ENCODE data around the gene PDE7B.
"Not testable (repeated sequence)": the region's sequence is repeated elsewhere in the genome, so short reads cannot be mapped to it uniquely, and the experiment has no call there.

The PDE7B gene

DNA sequence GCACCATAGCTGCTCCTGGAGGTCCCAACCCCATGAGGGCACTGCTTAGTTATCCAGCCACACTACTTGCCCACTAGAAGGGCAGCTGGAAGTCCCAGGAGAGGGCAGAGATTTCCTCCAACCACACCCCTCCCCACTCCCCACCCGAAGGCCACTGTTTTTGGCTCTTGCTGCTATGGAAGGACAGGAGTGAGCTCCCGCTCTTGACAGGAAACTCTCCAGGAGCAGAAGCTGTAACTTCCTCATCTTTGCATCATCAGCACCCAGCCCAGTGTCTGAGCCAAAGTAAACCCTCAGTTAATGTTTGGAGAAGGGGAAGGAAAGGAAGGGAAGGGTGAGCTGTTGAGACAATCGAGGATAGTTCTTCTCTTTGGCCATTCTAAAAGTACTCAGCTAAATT lies 277.9 kb downstream of the PDE7B start:
- H3K27ac ChIP-seq (ENCODE audit: insufficient read depth, low read depth, low read length, poor library complexity, severe bottlenecking): no peak overlapping the region
- H3K36me3 ChIP-seq (ENCODE audit: control insufficient read depth, insufficient read depth, low read length): no peaks in the 10 kb centered on the region
- H3K4me1 ChIP-seq (ENCODE audit: control insufficient read depth, insufficient read depth, low read length): no peaks in the 10 kb centered on the region
- H3K27me3 ChIP-seq (ENCODE audit: control insufficient read depth, insufficient read depth, low read length, poor library complexity, severe bottlenecking): no peaks in the 10 kb centered on the region
- 92 to 95% methylated on average over 2 to 3 of the region's 3 CpGs for WGBS, 2 experiments
- no peak overlapping the region for H3K4me3 ChIP-seq (ENCODE audit: insufficient read depth, low read depth, low read length)
- H3K9me3 ChIP-seq (ENCODE audit: control insufficient read depth, low read length): no peaks in the 10 kb centered on the region

DNA sequence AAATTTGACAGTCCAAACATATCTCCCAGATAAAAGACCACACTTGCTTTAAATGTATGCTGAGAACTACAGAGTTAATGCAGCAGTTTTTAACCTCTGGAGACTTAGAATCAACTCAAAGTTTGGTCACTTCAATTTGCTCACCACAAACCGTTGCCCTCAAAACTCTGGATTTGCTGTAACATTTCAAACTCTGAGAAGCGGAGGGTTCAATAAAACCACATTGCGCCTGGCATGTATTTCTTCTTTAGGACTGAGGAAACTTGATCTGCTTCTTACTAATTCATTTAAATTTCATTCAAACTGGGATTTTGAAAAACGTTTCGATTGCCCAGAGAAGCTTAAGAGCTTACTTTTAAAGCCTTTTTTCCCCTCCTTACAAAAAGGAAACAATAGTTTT lies 282.8 kb downstream of the PDE7B start:
- WGBS, 2 experiments: 87 to 93% methylated on average over 5 of the region's 5 CpGs
- H3K4me3 ChIP-seq (ENCODE audit: insufficient read depth, low read depth, low read length): no peak overlapping the region
- H3K36me3 ChIP-seq (ENCODE audit: control insufficient read depth, insufficient read depth, low read length): no peaks in the 10 kb centered on the region
- no peaks in the 10 kb centered on the region for H3K9me3 ChIP-seq (ENCODE audit: control insufficient read depth, low read length)
- no peak overlapping the region for H3K27ac ChIP-seq (ENCODE audit: insufficient read depth, low read depth, low read length, poor library complexity, severe bottlenecking)
- H3K4me1 ChIP-seq (ENCODE audit: control insufficient read depth, insufficient read depth, low read length): no peaks in the 10 kb centered on the region
- H3K27me3 ChIP-seq (ENCODE audit: control insufficient read depth, insufficient read depth, low read length, poor library complexity, severe bottlenecking): no peaks in the 10 kb centered on the region

DNA sequence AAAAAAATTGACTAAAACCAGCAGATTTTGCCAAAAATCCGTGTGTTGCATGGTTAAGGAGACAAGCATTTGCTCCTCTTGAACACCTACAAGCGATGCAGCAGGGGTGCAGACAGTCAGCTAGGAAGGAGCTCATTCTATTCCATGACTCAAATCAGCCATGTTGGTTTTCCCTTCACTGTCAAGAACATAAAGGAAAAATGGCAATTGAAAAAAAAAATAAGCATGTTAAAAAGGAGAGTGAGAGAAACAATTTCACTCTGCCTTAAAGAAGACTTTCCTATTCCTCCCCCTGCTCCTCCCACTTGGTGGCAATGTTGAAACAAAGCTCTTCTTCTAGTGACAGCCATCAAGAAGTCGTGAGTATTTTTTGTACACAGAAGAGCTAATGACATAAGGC lies 283.2 kb downstream of the PDE7B start:
- 81 to 85% methylated on average over 3 of the region's 3 CpGs for WGBS, 2 experiments
- Histone ChIP-seq H3K27ac (ENCODE audit: insufficient read depth, low read depth, low read length, poor library complexity, severe bottlenecking) (no peak overlapping the region), H3K9me3 (ENCODE audit: control insufficient read depth, low read length) (no peaks in the 10 kb centered on the region), H3K27me3 (ENCODE audit: control insufficient read depth, insufficient read depth, low read length, poor library complexity, severe bottlenecking) (no peaks in the 10 kb centered on the region), H3K36me3 (ENCODE audit: control insufficient read depth, insufficient read depth, low read length) (no peaks in the 10 kb centered on the region), H3K4me3 (ENCODE audit: insufficient read depth, low read depth, low read length) (no peak overlapping the region), H3K4me1 (ENCODE audit: control insufficient read depth, insufficient read depth, low read length) (no peaks in the 10 kb centered on the region)

DNA sequence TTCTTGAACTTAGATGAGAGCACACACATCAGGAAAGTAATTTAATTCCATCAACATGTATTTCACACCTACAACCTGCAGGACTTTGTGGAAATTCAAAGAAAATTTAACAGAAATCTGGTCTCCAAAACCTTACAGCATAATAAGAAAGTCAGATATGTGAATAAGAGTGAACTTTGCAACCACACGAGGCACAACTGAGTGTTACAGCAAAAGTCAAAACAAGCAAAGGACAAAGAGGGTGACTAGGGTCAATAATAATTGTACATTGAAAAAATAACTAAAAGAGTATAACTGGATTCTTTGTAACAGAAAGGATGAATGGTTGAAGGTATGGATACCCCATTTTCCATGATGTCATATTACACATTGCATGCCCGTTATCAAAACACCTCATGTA lies 284.8 kb downstream of the PDE7B start:
- H3K36me3 ChIP-seq (ENCODE audit: control insufficient read depth, insufficient read depth, low read length): no peaks in the 10 kb centered on the region
- no peaks in the 10 kb centered on the region for H3K27me3 ChIP-seq (ENCODE audit: control insufficient read depth, insufficient read depth, low read length, poor library complexity, severe bottlenecking)
- no peaks in the 10 kb centered on the region for H3K9me3 ChIP-seq (ENCODE audit: control insufficient read depth, low read length)
- H3K4me3 ChIP-seq (ENCODE audit: insufficient read depth, low read depth, low read length): no peak overlapping the region
- 83 to 100% methylated on average over 1 of the region's 2 CpGs for WGBS, 2 experiments
- no peak overlapping the region for H3K27ac ChIP-seq (ENCODE audit: insufficient read depth, low read depth, low read length, poor library complexity, severe bottlenecking)
- H3K4me1 ChIP-seq (ENCODE audit: control insufficient read depth, insufficient read depth, low read length): no peaks in the 10 kb centered on the region

DNA sequence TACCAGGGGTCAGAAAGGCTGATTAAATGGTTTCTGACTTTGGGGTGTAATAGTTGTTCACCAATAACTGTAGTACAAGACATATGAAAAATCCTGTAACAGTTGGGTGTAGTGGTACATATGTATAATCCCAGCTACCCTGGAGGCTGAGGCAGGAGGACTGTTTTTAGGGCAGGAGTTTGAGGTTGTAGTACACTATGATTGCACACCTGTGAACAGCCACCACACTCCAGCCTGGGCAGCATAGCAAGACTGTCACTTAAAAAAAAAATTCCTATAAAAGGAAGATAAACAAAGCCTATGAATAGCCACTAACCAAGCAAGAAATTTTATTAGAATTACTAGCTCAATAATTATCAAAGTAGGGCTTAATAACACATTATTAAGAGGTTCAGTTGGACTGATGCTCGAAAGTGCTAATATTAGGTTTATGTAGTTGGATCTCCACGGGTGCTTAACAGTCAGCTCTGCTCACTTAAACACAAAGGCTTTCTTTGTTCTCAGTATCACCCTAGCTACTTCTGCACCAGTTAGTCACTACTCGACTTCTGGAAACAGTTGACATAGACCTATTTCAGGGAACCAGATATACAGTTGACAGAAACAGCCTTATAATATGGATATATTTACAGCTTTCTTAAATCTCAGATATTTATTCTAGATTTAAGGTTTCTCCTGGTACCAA lies 285.6 kb downstream of the PDE7B start:
- Histone ChIP-seq H3K4me1 (ENCODE audit: control insufficient read depth, insufficient read depth, low read length) (no peaks in the 10 kb centered on the region), H3K27me3 (ENCODE audit: control insufficient read depth, insufficient read depth, low read length, poor library complexity, severe bottlenecking) (no peaks in the 10 kb centered on the region), H3K27ac (ENCODE audit: insufficient read depth, low read depth, low read length, poor library complexity, severe bottlenecking) (no peak overlapping the region), H3K4me3 (ENCODE audit: insufficient read depth, low read depth, low read length) (no peak overlapping the region), H3K9me3 (ENCODE audit: control insufficient read depth, low read length) (no peaks in the 10 kb centered on the region), H3K36me3 (ENCODE audit: control insufficient read depth, insufficient read depth, low read length) (no peaks in the 10 kb centered on the region)
- 62 to 87% methylated on average over 2 to 3 of the region's 3 CpGs for WGBS, 2 experiments

DNA sequence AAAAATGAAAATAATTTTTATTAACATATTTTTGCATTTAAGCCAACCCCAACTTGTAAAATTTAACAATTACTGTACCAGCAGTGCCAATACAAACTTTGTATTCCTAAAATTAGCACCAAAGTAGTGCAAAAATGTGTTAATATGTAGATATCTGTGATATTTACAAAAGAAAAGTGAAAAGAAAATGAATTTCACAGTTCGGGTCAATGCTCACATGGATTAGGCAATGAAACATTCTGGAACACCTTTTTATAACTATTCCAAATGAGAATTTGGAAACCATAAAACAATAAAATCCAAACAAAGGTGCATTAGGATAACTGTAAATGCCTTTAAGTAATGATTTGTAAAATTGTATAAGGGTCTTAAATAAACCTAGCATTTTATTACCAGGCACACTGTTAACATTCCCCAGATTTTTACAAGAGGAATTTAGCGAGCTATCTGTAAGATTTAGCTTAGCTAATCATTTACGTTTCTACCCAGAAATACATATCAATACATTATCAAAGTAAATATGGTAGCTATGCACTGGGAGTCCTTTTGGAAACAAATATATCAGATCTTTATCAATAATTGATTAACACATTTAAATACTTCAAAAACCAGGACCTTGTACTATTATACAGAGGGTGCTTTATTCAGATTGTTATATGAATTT lies 286.4 kb downstream of the PDE7B start:
- Histone ChIP-seq H3K36me3 (ENCODE audit: control insufficient read depth, insufficient read depth, low read length) (no peaks in the 10 kb centered on the region), H3K27me3 (ENCODE audit: control insufficient read depth, insufficient read depth, low read length, poor library complexity, severe bottlenecking) (no peaks in the 10 kb centered on the region), H3K9me3 (ENCODE audit: control insufficient read depth, low read length) (no peaks in the 10 kb centered on the region), H3K4me3 (ENCODE audit: insufficient read depth, low read depth, low read length) (no peak overlapping the region), H3K27ac (ENCODE audit: insufficient read depth, low read depth, low read length, poor library complexity, severe bottlenecking) (no peak overlapping the region), H3K4me1 (ENCODE audit: control insufficient read depth, insufficient read depth, low read length) (no peaks in the 10 kb centered on the region)
- 98 to 100% methylated on average over 2 to 3 of the region's 3 CpGs for WGBS, 2 experiments

DNA sequence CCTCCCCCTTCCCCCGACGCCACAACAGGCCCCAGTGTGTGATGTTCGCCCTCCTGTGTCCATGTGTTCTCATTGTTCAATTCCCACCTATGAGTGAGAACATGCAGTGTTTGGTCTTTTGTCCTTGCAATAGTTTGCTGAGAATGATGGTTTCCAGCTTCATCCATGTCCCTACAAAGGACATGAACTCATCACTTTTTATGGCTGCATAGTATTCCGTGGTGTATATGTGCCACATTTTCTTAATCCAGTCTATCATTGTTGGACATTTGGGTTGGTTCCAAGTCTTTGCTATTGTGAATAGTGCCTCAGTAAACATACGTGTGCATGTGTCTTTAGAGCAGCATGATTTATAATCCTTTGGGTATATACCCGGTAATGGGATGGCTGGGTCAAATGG lies 287.6 kb downstream of the PDE7B start:
- not testable (repeated sequence) for H3K27me3 ChIP-seq (ENCODE audit: control insufficient read depth, insufficient read depth, low read length, poor library complexity, severe bottlenecking); H3K4me1 ChIP-seq (ENCODE audit: control insufficient read depth, insufficient read depth, low read length); H3K4me3 ChIP-seq (ENCODE audit: insufficient read depth, low read depth, low read length); H3K9me3 ChIP-seq (ENCODE audit: control insufficient read depth, low read length); H3K36me3 ChIP-seq (ENCODE audit: control insufficient read depth, insufficient read depth, low read length); H3K27ac ChIP-seq (ENCODE audit: insufficient read depth, low read depth, low read length, poor library complexity, severe bottlenecking)
- WGBS, 2 experiments: 93 to 100% methylated on average over 4 of the region's 6 CpGs

DNA sequence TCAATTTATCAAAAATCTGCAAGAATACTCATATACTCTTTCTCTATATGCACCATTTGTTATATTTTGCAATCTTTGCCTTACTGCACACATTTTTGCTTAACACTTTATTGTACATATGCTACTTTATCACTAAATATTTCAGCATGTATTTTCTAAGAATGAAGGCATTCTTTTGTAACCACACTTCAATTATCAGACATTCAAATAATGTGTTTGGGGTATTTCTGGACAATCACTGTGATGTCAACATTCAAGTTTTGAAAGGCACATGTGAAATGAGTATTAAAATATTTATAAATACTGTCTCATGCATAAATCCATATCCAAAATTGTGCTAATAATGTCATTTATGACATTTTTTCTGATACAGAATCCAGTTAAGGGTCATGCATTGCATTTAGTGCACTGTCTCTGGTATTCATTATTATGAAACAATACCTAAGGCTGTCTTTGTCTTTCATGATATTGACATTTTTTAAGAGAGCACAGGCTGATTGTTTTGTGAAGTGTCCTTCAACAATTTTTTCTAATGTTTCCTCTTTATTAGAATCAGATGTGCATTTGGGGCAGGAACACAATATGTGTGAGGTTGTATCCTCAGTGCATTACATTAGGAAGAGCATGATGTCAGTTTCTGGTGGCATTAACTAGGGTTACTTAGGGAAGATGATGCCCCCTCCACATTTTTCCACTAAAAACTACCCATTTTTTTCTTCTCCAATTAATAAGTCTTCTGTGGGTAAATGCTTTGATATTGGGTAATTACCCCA lies 292.9 kb downstream of the PDE7B start:
- Histone ChIP-seq H3K4me3 (ENCODE audit: insufficient read depth, low read depth, low read length) (no peak overlapping the region), H3K4me1 (ENCODE audit: control insufficient read depth, insufficient read depth, low read length) (no peaks in the 10 kb centered on the region), H3K36me3 (ENCODE audit: control insufficient read depth, insufficient read depth, low read length) (no peaks in the 10 kb centered on the region), H3K27me3 (ENCODE audit: control insufficient read depth, insufficient read depth, low read length, poor library complexity, severe bottlenecking) (no peaks in the 10 kb centered on the region), H3K27ac (ENCODE audit: insufficient read depth, low read depth, low read length, poor library complexity, severe bottlenecking) (no peak overlapping the region), H3K9me3 (ENCODE audit: control insufficient read depth, low read length) (no peaks in the 10 kb centered on the region)

DNA sequence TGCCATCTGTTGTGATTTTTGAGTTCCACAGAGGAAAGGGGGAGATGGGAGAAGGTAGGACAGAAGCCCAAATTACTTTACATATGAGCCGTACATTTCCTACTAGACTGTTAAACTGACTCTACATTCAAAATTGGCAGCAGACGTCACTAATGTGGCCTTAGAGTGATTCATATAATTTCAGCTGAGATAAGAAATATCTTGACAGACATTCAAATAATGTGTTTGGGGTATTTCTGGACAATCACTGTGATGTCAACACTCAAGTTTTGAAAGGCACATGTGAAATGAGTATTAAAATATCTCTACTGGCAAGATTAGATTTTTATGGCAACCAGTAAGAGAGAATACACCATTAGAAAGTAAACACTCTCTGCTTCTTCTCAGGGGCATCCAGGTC lies 294.6 kb downstream of the PDE7B start:
- Histone ChIP-seq H3K4me1 (ENCODE audit: control insufficient read depth, insufficient read depth, low read length) (no peaks in the 10 kb centered on the region), H3K9me3 (ENCODE audit: control insufficient read depth, low read length) (no peaks in the 10 kb centered on the region), H3K36me3 (ENCODE audit: control insufficient read depth, insufficient read depth, low read length) (no peaks in the 10 kb centered on the region), H3K27me3 (ENCODE audit: control insufficient read depth, insufficient read depth, low read length, poor library complexity, severe bottlenecking) (no peaks in the 10 kb centered on the region), H3K4me3 (ENCODE audit: insufficient read depth, low read depth, low read length) (no peak overlapping the region), H3K27ac (ENCODE audit: insufficient read depth, low read depth, low read length, poor library complexity, severe bottlenecking) (no peak overlapping the region)
- 89 to 93% methylated on average over 2 of the region's 2 CpGs for WGBS, 2 experiments

DNA sequence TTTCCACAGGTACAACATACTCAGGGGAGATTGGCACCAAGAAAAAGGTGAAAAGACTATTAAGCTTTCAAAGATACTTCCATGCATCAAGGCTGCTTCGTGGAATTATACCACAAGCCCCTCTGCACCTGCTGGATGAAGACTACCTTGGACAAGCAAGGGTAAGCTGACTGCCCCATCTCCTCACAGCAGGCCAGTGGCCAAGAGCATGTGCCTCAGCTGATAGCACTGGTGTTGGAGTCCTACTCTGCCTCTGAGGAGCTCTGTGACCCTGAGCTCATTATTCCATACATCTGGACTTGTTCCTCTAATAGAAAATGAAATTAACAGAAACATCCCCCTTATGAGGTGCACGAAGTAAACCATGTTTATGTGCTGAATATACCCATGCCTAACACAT lies 295.8 kb downstream of the PDE7B start:
- Histone ChIP-seq H3K27ac (ENCODE audit: insufficient read depth, low read depth, low read length, poor library complexity, severe bottlenecking) (no peak overlapping the region), H3K4me3 (ENCODE audit: insufficient read depth, low read depth, low read length) (no peak overlapping the region), H3K4me1 (ENCODE audit: control insufficient read depth, insufficient read depth, low read length) (no peaks in the 10 kb centered on the region), H3K9me3 (ENCODE audit: control insufficient read depth, low read length) (no peaks in the 10 kb centered on the region), H3K36me3 (ENCODE audit: control insufficient read depth, insufficient read depth, low read length) (no peaks in the 10 kb centered on the region), H3K27me3 (ENCODE audit: control insufficient read depth, insufficient read depth, low read length, poor library complexity, severe bottlenecking) (no peaks in the 10 kb centered on the region)
- WGBS, 2 experiments: 92 to 95% methylated on average over 2 of the region's 2 CpGs
